Measurements from ENCODE around the gene ZKSCAN1.

The ZKSCAN1 gene

DNA sequence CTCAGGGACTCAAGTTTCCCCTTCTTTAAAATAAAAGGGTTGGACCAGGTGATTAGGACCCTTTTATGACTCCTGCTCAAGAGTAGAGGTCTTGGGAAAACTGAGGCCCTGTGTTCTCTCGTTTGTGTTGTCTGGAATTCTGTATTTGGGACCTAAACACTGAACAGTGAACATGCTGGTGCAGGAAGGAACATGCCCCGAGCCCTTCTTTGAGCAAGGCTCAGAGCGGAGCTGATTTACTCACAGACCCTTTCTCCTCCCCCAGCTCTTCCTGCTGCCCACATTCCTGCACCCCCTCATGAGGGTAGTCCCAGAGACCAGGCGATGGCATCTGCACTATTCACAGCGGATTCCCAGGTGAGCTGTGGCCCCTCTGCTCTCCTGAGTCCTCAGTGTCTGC is 14.2 kb downstream of the ZKSCAN1 start:
- FAIRE-seq (no peak), DNase-seq (ENCODE audit: extremely low spot score, insufficient read length, low read depth) (no peak)

DNA sequence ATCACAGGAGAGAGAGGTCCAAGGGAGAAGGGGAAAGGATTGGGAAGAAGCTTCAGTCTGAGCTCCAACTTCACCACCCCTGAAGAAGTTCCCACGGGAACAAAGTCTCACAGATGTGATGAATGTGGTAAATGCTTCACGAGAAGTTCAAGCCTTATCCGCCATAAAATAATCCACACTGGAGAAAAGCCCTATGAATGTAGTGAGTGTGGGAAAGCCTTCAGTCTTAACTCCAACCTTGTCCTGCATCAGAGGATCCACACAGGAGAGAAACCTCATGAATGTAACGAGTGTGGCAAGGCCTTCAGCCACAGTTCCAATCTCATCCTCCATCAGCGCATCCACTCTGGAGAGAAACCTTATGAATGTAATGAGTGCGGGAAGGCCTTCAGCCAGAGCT is 18.1 kb downstream of the ZKSCAN1 start:
- FAIRE-seq (no peak), DNase-seq (ENCODE audit: extremely low spot score, insufficient read length, low read depth) (no peak)

DNA sequence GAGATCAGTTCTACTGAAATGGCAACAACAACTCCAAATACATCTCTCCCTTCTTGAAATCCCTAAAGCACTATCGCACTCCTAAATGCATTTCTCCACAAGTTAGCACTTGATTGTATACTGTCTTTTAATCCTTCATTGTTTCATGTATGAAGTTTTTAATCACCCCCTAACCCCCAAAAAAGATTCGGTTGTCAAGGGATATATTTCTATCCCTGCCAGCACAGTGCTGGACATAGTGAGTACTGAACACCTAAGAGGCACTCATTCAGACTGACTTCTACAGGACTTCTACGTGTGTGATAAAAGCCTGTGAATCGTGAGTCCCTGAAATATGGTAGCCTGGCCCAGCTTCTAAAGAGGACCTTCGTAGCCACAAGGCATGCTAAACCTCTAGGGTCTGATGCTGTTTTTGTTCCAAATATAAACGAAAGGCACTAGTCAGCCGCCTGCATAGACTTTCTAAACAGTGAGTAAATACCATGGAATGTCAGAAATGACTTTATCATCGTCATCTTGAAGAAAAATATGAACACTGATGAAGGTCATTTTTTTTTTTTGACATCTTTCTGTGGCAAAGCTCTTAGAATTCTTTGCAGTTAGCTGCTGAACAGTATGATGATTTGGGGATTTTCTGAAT is 19.6 kb downstream of the ZKSCAN1 start:
- no peak for FAIRE-seq

DNA sequence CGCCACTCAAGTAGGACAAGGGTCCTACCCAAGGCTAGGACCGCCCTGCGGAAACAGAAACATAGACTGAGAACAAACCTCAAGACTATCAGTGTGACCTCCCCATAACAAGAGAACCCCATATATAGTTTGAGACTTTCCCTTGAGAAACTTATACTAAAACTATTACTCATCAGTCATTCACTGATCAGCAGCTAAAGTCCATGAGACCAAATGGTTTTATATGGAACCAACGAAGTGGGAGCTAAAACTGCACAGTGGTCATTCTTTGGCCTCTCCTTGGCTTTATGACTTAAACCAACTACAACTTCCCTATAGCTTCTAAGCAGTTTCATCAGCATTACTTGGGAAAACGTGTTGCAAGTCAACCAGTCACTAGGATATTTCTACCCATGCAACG is 20.5 kb downstream of the ZKSCAN1 start:
- FAIRE-seq (no peak), DNase-seq (ENCODE audit: extremely low spot score, insufficient read length, low read depth) (no peak)

More for the DNA sequence above, 19.6 kb downstream of the ZKSCAN1 start:
- DNase-seq (ENCODE audit: extremely low spot score, insufficient read length, low read depth): no peak

DNA sequence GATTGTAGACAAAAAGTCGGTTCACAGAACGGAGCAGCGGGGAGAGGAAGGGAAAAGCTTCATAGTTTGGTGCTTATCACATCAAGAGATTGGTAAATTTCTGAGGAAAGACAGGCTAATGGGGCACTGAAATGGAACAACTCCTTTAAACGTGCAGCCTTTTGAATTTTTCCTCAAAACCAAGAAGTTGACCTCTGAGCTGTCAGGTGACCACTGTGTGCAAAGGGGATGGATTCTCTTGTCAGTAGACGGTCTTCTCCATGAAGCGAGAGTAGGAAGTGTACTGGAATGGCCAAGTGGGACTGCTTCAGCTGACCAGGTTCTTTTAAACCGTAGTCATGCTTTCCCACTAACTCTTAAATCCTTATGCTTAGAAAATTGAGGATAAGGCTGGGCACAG is 22.9 kb downstream of the ZKSCAN1 start:
- no peak for DNase-seq (ENCODE audit: extremely low spot score, insufficient read length, low read depth)
- no peak for FAIRE-seq

DNA sequence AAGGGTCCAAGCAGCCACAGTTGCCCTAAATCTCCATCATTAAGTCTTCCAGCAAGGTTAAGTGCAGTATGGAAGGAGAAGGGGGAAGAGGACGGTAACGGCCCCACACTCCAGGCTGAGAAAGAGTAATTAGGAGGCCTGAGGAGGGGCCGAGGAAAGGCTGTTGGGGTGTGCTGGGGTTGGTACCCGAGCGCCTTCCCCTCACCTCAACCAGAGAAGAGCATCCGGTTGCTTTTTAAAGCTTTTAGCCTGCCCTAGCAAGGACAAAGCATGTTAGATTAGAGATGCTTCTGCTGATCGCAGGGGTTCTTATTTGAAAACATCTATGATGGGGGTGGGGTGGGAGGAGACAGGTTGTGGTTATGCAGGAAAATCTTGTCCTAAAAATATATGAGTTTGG is 25.2 kb downstream of the ZKSCAN1 start:
- no peak for FAIRE-seq
- no peak for DNase-seq (ENCODE audit: extremely low spot score, insufficient read length, low read depth)

DNA sequence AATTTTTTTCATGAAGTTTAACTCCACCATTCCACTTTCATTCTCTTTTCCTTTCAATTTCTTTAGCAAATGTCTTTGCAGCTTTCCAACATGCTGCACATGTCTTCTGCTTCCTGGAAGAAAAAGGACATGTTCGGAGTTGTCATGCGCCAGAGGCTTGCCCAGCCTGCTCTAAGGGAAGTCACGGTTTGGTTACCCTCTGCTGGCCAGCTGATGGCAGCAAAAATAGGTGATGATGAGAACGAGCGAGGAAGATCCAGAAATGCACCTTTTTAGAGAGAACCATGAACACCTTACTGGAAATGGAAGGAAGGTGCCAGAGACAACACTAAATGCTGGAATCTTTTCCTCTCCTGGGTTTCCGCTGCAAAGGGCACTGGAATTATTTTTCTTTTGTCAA is 29.3 kb downstream of the ZKSCAN1 start:
- DNase-seq (ENCODE audit: extremely low spot score, insufficient read length, low read depth): peak; percentile 17

DNA sequence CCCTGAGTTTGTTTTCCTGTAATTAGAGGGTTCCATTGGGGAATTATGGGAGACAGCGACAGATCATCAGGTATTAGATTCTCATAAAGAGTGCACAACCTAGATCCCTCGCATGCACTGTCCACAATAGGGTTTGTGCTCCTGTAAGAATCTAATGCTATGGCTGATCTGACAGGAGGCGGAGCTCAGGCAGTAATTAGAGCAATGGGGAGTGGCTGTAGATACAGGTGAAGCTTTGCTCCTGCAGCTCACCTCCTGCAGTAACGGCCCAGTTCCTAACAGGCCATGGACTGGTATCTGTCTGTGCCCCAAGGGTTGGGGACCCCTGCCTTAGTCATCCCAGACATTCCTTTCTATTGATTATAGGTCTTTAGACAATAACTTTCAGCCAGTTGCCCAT is 33.3 kb downstream of the ZKSCAN1 start:
- DNase-seq (ENCODE audit: extremely low spot score, insufficient read length, low read depth): no peak
- no peak for FAIRE-seq

More for the DNA sequence above, 29.3 kb downstream of the ZKSCAN1 start:
- FAIRE-seq: no peak

DNA sequence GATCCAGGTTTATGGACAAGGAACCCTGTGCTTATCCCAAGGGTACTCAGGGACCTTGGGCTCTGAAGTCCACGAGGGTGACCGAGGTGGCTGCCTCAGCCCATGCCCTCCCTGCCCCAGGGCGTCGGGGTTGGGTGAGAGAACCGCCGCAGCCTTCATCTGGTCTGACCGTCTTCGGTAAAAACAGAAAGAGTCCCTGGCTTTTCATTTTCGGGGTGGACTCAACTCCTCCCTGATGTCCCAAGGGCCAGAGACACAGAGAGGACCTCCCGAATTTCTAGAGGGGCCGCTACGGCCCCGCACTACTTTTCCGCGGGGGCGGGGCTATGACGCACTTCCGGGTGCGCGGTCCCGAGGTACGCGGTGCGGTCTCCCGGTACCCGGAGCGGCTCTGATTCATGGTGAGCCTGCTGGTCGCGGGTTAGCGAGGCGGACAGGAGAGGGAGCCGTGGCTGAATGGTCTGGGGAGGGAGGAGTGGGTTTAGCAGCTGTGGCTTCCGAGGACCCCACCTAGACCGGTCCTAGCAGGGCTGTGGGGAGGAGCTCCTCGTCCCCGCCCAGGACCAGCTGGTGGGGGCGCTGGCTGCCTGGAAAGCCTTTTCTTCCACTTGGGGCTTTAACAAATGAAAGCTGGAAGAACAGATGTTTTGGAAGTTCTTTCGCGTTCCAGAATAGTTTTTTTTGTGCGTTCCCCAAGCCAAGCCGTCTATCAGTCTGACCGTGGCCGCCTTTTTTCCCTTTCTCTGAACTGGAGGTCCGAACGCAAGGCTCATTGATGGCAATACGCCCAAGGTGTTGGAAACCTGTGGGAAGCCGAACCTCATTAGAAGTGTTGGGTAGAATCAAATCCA is 34.3 kb downstream of the ZKSCAN1 start, which contains the start of gene ZSCAN21:
TSS of gene ZSCAN21 (plus strand) at position 334 of the 851 bp plus-strand sequence. CDS start 7,233 bp downstream, outside the sequence.
- DNase-seq (ENCODE audit: extremely low spot score, insufficient read length, low read depth) (peak; percentile 79), FAIRE-seq (no peak)

DNA sequence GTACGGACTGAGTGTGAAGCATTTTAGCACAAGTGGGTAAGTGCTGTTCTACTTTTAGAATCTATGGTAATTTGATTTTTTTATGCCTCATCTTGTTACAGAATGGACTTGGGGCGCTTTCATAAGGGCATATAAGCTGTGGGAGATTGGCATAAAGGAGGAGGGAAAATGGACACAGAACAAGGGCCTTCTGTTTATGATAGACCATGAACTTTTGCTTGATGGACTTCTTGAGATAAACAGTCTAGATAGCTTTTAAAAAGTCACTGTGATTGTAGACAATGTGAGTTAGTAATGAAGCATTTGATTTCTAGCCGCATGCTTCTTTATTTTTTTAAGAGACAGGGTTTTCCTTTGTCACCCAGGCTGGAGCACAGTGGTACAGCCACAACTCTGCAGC is 36.2 kb downstream of the ZKSCAN1 start:
- DNase-seq (ENCODE audit: extremely low spot score, insufficient read length, low read depth) (no peak), FAIRE-seq (no peak)

DNA sequence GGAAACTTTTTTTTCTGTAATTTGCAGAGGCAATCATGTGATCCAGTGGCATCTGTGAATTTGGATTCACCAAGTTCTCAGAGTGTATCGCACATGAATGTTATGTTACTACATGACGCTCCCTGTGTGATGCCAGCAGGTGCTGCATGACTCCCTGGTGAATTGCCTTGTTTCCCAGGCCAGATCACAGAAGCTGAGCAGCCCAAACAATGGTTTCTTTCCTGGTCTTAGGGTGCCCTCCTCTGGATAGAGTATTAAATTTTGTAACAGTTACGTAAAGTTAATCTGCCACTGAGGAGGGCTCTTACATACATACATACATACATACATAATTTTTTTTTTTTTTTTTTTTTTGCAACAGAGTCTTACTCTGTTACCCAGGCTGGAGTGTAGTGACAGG is 37.8 kb downstream of the ZKSCAN1 start:
- DNase-seq (ENCODE audit: extremely low spot score, insufficient read length, low read depth) (no peak), FAIRE-seq (no peak)

DNA sequence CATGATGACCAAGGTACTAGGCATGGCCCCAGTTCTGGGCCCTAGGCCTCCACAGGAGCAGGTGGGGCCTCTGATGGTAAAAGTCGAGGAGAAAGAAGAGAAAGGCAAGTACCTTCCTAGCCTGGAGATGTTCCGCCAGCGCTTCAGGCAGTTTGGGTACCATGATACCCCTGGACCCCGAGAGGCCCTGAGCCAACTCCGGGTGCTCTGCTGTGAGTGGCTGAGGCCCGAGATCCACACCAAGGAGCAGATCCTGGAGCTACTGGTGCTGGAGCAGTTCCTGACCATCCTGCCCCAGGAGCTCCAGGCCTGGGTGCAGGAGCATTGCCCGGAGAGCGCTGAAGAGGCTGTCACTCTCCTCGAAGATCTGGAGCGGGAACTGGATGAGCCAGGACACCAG is 41.6 kb downstream of the ZKSCAN1 start:
- FAIRE-seq: no peak
- no peak for DNase-seq (ENCODE audit: extremely low spot score, insufficient read length, low read depth)

DNA sequence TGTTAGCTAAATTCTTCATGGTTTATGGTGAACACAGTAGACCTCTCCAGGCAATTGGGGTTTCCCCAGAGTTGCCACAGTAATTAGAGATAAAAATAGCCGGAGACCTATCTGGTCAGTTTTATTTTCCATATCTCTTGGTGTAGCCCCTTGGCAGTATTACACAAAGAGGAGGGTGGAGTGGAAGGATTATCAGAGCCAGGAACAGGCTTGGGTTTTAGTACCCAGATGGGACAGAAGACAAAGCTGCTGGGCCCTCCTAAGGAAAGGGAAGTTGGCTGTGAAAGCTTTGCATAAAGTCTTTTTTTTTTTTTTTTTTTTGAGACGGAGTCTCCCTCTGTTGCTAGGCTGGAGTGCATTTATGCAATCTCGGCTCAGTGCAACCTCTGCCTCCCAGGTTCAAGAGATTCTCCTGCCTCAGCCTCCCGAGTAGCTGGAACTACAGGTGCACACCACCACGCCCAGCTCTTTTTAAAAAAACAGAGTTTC is 43.9 kb downstream of the ZKSCAN1 start:
- DNase-seq (ENCODE audit: extremely low spot score, insufficient read length, low read depth) (no peak), FAIRE-seq (no peak)

DNA sequence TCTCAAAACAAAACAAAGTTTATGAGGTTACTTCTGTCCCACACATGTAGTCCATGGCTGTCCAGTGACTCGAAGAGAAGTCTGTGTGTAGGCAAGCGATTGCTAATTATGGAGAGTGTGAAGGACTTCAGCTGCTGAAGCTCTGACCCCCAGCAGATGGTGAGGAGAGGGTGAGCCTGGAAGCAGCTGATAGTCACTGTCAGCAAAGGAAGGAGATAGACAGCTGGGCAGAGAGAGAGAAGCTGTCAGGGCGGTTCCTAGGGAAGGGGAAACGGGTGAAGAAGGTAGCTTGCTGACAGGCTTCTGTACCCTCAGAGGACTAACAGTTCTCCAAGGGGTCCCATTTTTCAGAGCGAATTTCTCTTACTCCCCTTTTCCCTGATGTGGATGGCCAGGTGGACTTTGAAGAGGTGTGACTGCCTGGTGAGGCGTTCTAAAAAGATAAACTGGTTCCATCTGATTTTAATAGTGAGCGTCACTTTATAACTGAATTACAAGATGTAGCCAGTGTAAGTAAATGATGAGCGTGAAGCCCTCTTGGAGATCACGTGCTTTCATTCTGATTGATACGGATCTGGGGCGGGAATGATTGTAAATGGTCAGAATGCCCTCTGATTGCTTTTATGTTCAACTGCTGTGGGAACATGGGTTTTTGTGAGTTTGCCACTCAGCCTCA is 46.3 kb downstream of the ZKSCAN1 start:
- FAIRE-seq (no peak), DNase-seq (ENCODE audit: extremely low spot score, insufficient read length, low read depth) (no peak)

DNA sequence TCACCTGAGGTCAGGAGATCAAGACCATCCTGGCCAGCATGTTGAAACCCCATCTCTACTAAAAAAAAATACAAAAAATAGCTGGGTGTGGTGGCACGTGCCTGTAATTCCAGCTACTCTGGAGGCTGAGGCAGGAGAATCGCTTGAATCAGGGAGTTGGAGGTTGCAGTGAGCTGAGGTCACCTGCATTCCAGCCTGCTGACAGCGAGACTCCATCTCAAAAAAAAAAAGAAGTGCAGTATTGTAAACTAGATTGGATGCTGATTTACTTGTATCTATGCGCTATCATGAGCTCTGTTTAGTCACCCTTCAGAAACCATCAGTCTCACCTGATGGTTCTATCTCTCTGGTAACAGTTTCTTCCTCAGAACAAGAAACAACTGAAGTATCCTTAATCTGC is 48.0 kb downstream of the ZKSCAN1 start:
- DNase-seq (ENCODE audit: extremely low spot score, insufficient read length, low read depth) (no peak), FAIRE-seq (no peak)

DNA sequence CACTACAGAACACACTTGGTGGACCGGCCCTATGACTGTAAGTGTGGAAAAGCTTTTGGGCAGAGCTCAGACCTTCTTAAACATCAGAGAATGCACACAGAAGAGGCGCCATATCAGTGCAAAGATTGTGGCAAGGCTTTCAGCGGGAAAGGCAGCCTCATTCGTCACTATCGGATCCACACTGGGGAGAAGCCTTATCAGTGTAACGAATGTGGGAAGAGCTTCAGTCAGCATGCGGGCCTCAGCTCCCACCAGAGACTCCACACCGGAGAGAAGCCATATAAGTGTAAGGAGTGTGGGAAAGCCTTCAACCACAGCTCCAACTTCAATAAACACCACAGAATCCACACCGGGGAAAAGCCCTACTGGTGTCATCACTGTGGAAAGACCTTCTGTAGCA is 48.8 kb downstream of the ZKSCAN1 start:
- FAIRE-seq (no peak), DNase-seq (ENCODE audit: extremely low spot score, insufficient read length, low read depth) (no peak)

DNA sequence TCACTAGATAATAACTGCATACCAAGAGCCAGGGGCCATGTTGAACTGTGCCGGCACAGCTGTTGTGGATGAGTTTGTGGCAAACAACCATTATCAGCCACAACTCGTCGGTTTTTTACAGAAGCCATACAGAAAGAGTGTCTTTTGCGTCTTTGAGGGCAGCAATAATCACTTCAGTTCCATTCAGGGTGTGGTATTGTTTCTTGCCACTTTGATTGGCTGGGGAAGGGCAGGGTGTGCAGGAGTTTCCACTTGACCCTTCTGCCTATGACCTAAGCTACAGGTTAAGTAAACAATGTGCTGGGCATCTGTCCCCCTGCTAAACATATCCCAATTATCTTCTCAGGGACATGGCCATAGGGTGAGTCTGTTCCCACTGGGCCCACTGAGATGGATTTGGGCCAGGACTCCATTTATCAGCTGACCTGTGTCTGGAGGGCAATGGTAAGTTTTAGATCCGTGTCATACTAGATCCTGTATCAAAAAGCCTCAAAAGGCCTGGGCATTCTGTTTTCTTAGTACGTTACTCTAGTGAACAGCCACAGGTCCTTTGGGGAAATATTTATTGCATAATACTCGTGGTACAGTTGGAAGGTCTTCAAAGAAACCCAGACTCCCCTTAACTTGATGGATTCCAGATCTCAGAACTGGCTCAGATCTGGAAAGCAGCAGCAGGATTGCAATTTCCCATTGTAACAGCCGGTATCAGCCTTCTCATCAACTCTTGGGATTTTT is 50.2 kb downstream of the ZKSCAN1 start:
- FAIRE-seq (no peak), DNase-seq (ENCODE audit: extremely low spot score, insufficient read length, low read depth) (no peak)

DNA sequence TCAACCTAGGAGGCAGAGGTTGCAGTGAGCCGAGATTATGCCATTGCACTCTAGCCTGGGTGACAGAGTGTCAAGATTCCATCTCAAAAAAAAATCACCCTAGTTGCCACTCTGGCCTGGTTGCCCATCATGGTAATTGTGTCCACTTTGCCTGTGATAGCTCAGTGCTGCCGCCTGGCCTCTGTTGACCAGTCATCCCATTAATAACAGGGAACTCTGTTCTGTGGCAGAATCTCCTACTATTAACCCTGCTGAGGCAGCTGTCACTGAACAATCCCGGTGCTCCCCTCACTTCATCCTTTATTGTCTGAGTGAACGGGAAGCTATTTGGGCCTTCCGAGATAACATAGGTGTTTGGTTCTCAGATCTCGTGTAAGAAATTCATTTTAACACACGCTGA is 51.6 kb downstream of the ZKSCAN1 start:
- no peak for DNase-seq (ENCODE audit: extremely low spot score, insufficient read length, low read depth)
- FAIRE-seq: no peak

DNA sequence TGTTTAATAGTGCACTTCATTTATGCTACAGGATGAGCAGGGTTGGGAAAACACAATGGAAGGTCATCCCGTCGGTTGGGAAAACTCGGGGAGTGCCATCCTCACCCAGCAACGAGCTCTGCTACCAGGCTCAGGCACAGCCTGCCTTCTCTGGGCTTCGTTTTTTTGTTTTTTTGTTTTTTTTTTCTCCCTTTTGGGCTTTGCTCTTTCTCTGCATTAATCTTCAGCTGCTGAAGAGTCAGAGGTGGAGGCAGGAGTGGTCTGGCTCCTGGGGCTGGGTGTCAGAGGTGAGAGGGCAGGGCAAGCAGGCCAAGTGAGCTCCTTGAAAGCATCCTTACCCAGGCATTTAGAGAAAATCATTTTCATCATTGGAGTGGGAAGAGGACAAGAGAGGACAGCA is 54.6 kb downstream of the ZKSCAN1 start:
- no peak for DNase-seq (ENCODE audit: extremely low spot score, insufficient read length, low read depth)
- no peak for FAIRE-seq

DNA sequence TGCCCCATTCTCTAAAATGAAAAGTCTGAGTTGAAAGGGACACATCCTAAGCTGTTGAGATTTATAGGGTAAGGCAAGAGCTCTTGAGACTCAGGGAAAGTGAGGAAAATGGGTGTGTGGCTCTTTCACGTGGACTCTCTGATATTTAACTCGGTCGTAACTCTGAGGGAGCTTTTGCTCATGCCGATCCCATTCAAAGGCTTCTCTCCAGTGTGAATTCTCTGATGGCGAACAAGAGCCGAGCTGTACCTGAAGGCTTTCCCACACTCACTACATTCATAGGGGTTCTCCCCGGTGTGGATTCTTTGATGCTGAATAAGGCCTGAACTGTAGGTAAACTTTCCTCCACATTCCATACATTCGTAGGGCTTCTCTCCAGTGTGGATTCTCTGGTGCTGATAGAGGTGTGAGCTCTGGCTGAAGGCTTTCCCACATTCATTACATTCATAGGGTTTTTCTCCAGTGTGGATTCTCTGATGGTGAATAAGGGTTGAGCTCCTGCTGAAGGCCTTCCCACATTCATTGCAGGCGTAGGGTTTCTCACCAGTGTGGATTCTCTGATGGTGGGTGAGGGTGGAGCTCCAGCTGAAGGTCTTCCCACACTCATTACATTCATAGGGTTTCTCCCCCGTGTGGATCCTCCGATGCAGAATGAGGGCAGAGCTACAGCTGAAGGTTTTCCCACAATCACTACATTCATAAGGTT is 55.8 kb downstream of the ZKSCAN1 start:
- no peak for DNase-seq (ENCODE audit: extremely low spot score, insufficient read length, low read depth)
- FAIRE-seq: no peak

All from GM18507 (cell line).